Calu3 (cell line): ENCODE data around the gene ABCC6. TPM values are rescaled to one million over a fixed set of nuclear protein-coding genes. Genes with fewer than 3 reads are reported as not detected.

Experiments
- BruUV-seq: library from RNA; stranded (reverse); fragments of 400-500 nt; replicated peaks from 2 replicates; lab custom pipeline; 2021; lab: Mats Ljungman, UMichigan
- CTCF ChIA-PET: fragments of 300-600 bp; sonication (Branson Sonifier 250); formaldehyde crosslinking; loops from one replicate; lab custom pipeline; 2022; ENCODE audit warnings: antibody characterized with exemption; lab: Charles Lee
- DNase-seq: peaks from one replicate; pipeline ENCODE4 v3.0.0; 2022
- H3K27ac Mint-ChIP-seq: one replicate; pipeline ENCODE4 v1.8.0; 2022; ENCODE audit warnings: mixed read lengths; ENCODE audit not compliant: unreplicated experiment
- H3K27me3 Mint-ChIP-seq: one replicate; pipeline ENCODE4 v1.8.0; 2022; ENCODE audit warnings: mixed read lengths; ENCODE audit not compliant: unreplicated experiment
- H3K36me3 Mint-ChIP-seq: one replicate; pipeline ENCODE4 v1.8.0; 2022; ENCODE audit warnings: mild to moderate bottlenecking, moderate library complexity, mixed read lengths; ENCODE audit not compliant: insufficient read depth, unreplicated experiment
- H3K4me1 Mint-ChIP-seq: one replicate; pipeline ENCODE4 v1.8.0; 2022; ENCODE audit warnings: mild to moderate bottlenecking, low read depth, mixed read lengths; ENCODE audit not compliant: unreplicated experiment
- H3K4me3 Mint-ChIP-seq: one replicate; pipeline ENCODE4 v1.8.0; 2022; ENCODE audit warnings: mild to moderate bottlenecking, low read depth, moderate library complexity, mixed read lengths; ENCODE audit not compliant: unreplicated experiment
- H3K9me3 Mint-ChIP-seq: one replicate; pipeline ENCODE4 v1.8.0; 2022; ENCODE audit warnings: low read depth, mixed read lengths; ENCODE audit not compliant: unreplicated experiment
- intact Hi-C: fragments of 100-400 bp; cut with micrococcal nuclease; formaldehyde crosslinking; loops from one replicate; pipeline ENCODE4 v1.10.0; 2022; ENCODE audit not compliant: unreplicated experiment
- total RNA-seq: library from RNA; stranded (reverse); gene quantifications from 2 replicates; pipeline ENCODE4 v1.2.3, GENCODE V29; 2022
- TF ChIP-seq, protein P1 (sequence below): fragments of 200-600 bp; IDR thresholded peaks from one replicate; pipeline ENCODE4 v1.8.0; 2022; ENCODE audit warnings: antibody characterized with exemption; ENCODE audit not compliant: unreplicated experiment

Gene ABCC6
- total RNA-seq, 1 experiment from 2014 or later, result 3.7 TPM

DNA sequence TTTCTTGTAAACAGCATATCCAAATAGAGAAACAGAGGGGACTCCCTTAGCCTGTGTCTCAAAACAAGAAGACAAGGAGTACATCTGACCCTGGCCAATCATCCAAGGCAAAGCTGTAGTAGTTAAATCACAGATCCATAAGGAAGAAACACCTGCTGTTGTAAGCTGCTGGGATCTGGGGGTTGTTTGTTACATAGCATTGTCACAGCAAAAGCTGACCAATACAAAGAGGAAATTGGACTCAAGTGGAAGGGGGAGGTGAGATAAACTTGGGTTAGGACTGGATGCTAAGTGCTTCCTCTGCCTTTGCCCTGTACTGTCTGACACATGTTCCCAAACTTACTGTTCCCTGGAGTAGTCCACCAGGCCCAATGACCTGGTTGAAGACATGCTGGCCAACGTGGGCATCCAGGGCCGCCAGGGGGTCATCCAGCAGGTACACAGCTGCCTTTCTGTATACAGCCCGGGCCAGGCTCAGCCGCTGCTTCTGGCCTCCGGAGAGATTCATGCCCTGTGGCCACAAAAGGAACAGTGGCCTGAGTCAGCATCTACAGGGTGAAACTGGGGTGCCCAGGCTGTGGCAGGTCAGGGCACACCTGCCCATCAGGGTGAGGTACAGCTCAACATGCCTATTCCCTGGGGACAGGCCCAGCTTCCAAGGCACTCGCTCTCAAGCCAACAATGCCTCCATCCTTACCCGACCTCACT, 44.7 kb downstream of the ABCC6 start:
- Mint-ChIP-seq H3K4me1 (no peaks in the 10 kb centered on the region), H3K27ac (no peak overlapping the region), H3K36me3 (no peaks in the 10 kb centered on the region), H3K4me3 (no peak overlapping the region), H3K9me3 (no peaks in the 10 kb centered on the region), H3K27me3 (no peaks in the 10 kb centered on the region)
- CTCF ChIA-PET, result no interaction called here
- DNase-seq, result no peak
- intact Hi-C loops, result no loop called here
- TF ChIP-seq, protein P1, sequence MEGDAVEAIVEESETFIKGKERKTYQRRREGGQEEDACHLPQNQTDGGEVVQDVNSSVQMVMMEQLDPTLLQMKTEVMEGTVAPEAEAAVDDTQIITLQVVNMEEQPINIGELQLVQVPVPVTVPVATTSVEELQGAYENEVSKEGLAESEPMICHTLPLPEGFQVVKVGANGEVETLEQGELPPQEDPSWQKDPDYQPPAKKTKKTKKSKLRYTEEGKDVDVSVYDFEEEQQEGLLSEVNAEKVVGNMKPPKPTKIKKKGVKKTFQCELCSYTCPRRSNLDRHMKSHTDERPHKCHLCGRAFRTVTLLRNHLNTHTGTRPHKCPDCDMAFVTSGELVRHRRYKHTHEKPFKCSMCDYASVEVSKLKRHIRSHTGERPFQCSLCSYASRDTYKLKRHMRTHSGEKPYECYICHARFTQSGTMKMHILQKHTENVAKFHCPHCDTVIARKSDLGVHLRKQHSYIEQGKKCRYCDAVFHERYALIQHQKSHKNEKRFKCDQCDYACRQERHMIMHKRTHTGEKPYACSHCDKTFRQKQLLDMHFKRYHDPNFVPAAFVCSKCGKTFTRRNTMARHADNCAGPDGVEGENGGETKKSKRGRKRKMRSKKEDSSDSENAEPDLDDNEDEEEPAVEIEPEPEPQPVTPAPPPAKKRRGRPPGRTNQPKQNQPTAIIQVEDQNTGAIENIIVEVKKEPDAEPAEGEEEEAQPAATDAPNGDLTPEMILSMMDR, result no peak
- no TSS peak for BruUV-seq

DNA sequence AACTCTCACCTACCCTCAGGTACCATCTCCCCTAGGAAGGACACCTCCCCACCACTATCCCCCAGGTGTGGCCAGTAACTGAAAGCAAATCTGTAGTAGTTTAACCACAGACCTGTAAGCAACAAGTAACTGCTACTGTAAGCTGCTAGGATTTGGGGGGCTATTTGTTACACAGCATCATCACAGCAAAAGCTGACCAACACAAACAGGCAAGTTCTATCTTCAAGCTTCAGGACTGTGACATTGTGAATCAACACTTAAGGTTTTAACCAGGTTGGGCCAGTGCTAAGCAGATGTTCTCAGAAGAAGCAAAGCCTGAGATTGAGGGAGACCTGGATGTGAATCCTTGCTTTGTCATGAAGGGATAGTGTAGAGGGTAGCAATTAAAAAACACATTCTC, 47.0 kb downstream of the ABCC6 start:
- no peaks in the 10 kb centered on the region for H3K27me3 Mint-ChIP-seq

DNA sequence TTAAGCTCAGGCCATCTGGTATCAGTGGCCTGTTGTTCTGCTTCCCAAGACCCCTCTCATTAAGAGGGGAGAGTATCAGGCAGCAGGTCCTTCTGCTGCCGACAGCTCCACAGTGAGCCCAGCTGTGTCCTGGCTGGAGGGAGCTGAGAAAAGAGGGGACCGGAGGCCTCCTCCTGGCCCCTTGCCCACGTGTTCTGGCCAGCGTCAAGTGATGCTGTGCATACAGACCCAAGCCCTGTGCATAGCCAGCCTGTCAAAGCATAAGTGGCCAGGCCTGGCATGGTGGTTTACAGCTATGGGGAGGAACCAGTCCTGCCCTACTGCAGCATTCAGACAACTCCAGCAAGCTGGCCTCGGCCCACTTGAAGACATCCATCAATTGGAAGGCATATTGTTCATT, 48.0 kb downstream of the ABCC6 start:
- no peaks in the 10 kb centered on the region for H3K4me1 Mint-ChIP-seq
- no peaks in the 10 kb centered on the region for H3K9me3 Mint-ChIP-seq
- intact Hi-C loops, result no loop called here
- no peaks in the 10 kb centered on the region for H3K27me3 Mint-ChIP-seq
- TF ChIP-seq, protein P1, result no peak
- BruUV-seq, result no TSS peak
- no peak overlapping the region for H3K4me3 Mint-ChIP-seq
- no peaks in the 10 kb centered on the region for H3K36me3 Mint-ChIP-seq
- DNase-seq, result no peak
- H3K27ac Mint-ChIP-seq, result no peak overlapping the region
- CTCF ChIA-PET, result no interaction called here

More for the DNA sequence above, 47.0 kb downstream of the ABCC6 start:
- Mint-ChIP-seq H3K4me3 (no peak overlapping the region), H3K4me1 (no peaks in the 10 kb centered on the region), H3K27ac (no peak overlapping the region), H3K36me3 (no peaks in the 10 kb centered on the region), H3K9me3 (no peaks in the 10 kb centered on the region)
- no peak for DNase-seq
- TF ChIP-seq, protein P1, result no peak
- intact Hi-C loops, result no loop called here
- CTCF ChIA-PET, result interaction anchor here (0.5 kb wide), 1 partner anchor 918 kb away, joined by 3 read pairs; no protein-coding TSS in a partner anchor
- BruUV-seq, result no TSS peak

DNA sequence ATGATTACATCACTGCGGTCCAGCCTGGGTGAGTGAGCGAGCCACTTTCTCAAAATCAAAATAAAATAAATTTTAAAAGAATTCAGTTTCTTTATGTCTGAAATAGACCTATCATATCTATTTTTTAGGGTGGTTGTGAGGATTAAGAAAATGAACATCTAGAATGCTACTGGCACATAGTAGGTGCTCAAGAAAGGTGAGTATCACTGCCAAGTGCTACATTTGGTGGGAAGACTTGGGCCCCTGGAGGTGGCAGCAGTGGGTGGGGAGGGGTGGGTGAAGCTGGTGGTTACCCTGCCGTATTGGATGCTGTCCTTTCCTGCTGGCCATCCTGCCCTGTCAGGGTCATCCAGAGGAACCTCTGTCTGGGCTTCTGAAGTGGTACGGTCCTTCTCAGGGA, 50.3 kb downstream of the ABCC6 start:
- no peaks in the 10 kb centered on the region for H3K27me3 Mint-ChIP-seq
- no peaks in the 10 kb centered on the region for H3K4me1 Mint-ChIP-seq
- BruUV-seq, result no TSS peak
- no peak overlapping the region for H3K27ac Mint-ChIP-seq
- intact Hi-C loops, result no loop called here
- H3K9me3 Mint-ChIP-seq, result no peaks in the 10 kb centered on the region
- CTCF ChIA-PET, result interaction anchor here (0.6 to 0.9 kb wide), 5 partner anchors 9 to 424 kb away, joined by 4 to 7 read pairs (median 5); no protein-coding TSS in a partner anchor
- TF ChIP-seq, protein P1, result no peak
- no peaks in the 10 kb centered on the region for H3K36me3 Mint-ChIP-seq
- DNase-seq, result no peak
- H3K4me3 Mint-ChIP-seq, result no peak overlapping the region
